HG03439 (cell line): ENCODE data around the gene RASA3.
"Not testable (repeated sequence)": the region's sequence is repeated elsewhere in the genome, so short reads cannot be mapped to it uniquely, and the experiment has no call there.

Experiments used
- ATAC-seq: cut with Tn5 transposase; IDR thresholded peaks from one replicate; pipeline ENCODE4 v1.9.1; 2021; ENCODE audit warnings: mild to moderate bottlenecking, moderate library complexity; ENCODE audit not compliant: unreplicated experiment

The RASA3 gene

GRCh38 chr13:114127473-114128347 is 4.7 kb downstream of the RASA3 start:
- ATAC-seq: no peak

- ATAC-seq: no peak
Observed at GRCh38 chr13:114126789-114127472, 5.5 kb downstream of the RASA3 start.

GRCh38 chr13:114126086-114126485 is 6.3 kb downstream of the RASA3 start:
- ATAC-seq: not testable (repeated sequence)

- no peak for ATAC-seq
Observed at GRCh38 chr13:114125589-114125988, 6.8 kb downstream of the RASA3 start.

- ATAC-seq: no peak
Observed at GRCh38 chr13:114124921-114125320, 7.5 kb downstream of the RASA3 start.

- ATAC-seq: no peak
Observed at GRCh38 chr13:114124431-114124830, 8.0 kb downstream of the RASA3 start.

GRCh38 chr13:114123876-114124275 is 8.5 kb downstream of the RASA3 start:
- no peak for ATAC-seq

GRCh38 chr13:114123448-114123847 is 9.0 kb downstream of the RASA3 start:
- no peak for ATAC-seq

- no peak for ATAC-seq
Observed at GRCh38 chr13:114122591-114123211, 9.7 kb downstream of the RASA3 start.

- no peak for ATAC-seq
Observed at GRCh38 chr13:114122127-114122511, 10.3 kb downstream of the RASA3 start.

GRCh38 chr13:114121496-114122126 is 10.8 kb downstream of the RASA3 start:
- ATAC-seq: no peak

- ATAC-seq: no peak
Observed at GRCh38 chr13:114121031-114121430, 11.4 kb downstream of the RASA3 start.

GRCh38 chr13:114120591-114121011 is 11.8 kb downstream of the RASA3 start:
- ATAC-seq: no peak

- ATAC-seq: no peak
Observed at GRCh38 chr13:114119196-114119595, 13.2 kb downstream of the RASA3 start.

- ATAC-seq: no peak
Observed at GRCh38 chr13:114118511-114119123, 13.8 kb downstream of the RASA3 start.

GRCh38 chr13:114118086-114118485 is 14.3 kb downstream of the RASA3 start:
- no peak for ATAC-seq

GRCh38 chr13:114117341-114117874 is 15.0 kb downstream of the RASA3 start:
- ATAC-seq: not testable (repeated sequence)

GRCh38 chr13:114116734-114117133 is 15.7 kb downstream of the RASA3 start:
- no peak for ATAC-seq

GRCh38 chr13:114115796-114116195 is 16.6 kb downstream of the RASA3 start:
- no peak for ATAC-seq

- no peak for ATAC-seq
Observed at GRCh38 chr13:114115191-114115671, 17.2 kb downstream of the RASA3 start.
